Thyroid gland (tissue), 4 donors: ENCODE data around the gene DROSHA.

Experiments
- POLR2A ChIP-seq, 2 donors: fragments of 450-650 bp; IDR thresholded peaks; one replicate each; pipeline ENCODE4 v1.6.1; 2017; ENCODE audit warnings: antibody characterized with exemption in 2 of 2, mild to moderate bottlenecking in 2 of 2, moderate library complexity in 1 of 2
- TF ChIP-seq, protein P1 (sequence below), 6 experiments: fragments of 200-600 bp in 3 of 6; fragments of 450-650 bp in 3 of 6; sonication (generic) in 3 of 6; IDR thresholded peaks; one replicate each; pipeline ENCODE4 v1.5.1; 2016 to 2019; ENCODE audit warnings: antibody characterized with exemption in 6 of 6, mild to moderate bottlenecking in 2 of 6, inconsistent platforms in 1 of 6, moderate library complexity in 1 of 6

DNA sequence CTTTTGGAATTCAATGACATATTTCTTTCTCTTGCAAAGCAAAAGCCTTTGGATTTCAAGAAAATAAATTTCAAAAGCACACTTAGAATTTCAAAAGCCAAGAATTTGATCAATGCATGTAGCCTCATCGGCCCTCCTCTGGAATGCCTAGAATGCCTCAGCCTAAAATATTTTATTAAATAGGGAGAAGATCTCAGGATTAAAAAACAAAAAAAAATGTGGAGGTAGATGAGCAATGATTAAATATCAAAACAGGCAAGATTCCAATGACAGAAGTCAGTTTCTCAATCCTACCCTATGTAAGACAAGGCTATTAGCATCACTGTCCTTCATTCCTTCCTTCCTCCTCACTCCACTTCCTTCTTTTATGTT, 169.4 kb downstream of the DROSHA start:
- TF ChIP-seq POLR2A (IDR thresholded peaks at IDR 0.05): no peak
- TF ChIP-seq, protein P1, sequence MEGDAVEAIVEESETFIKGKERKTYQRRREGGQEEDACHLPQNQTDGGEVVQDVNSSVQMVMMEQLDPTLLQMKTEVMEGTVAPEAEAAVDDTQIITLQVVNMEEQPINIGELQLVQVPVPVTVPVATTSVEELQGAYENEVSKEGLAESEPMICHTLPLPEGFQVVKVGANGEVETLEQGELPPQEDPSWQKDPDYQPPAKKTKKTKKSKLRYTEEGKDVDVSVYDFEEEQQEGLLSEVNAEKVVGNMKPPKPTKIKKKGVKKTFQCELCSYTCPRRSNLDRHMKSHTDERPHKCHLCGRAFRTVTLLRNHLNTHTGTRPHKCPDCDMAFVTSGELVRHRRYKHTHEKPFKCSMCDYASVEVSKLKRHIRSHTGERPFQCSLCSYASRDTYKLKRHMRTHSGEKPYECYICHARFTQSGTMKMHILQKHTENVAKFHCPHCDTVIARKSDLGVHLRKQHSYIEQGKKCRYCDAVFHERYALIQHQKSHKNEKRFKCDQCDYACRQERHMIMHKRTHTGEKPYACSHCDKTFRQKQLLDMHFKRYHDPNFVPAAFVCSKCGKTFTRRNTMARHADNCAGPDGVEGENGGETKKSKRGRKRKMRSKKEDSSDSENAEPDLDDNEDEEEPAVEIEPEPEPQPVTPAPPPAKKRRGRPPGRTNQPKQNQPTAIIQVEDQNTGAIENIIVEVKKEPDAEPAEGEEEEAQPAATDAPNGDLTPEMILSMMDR (IDR thresholded peaks at IDR 0.05): no peak
